GM23248 (cell line): ENCODE results near the gene NTHL1. TPM values are rescaled to one million over a fixed set of nuclear protein-coding genes. Genes with fewer than 3 reads are reported as not detected.
A peak's percentile ranks its signal among the peaks of the same experiment; 100 is the strongest.

Source experiments
- DNase-seq: peaks from one replicate; pipeline ENCODE4 v3.0.0-alpha.2; 2015
- H2AFZ ChIP-seq: fragments of 200-600 bp; sonication (generic); 2 replicates; pipeline ENCODE4 v1.6.1; 2016; ENCODE audit warnings: antibody characterized with exemption
- H3F3A ChIP-seq: fragments of 200-600 bp; sonication (generic); 2 replicates; pipeline ENCODE4 v1.6.1; 2016; ENCODE audit warnings: mild to moderate bottlenecking, antibody characterized with exemption, mixed run types; ENCODE audit not compliant: insufficient read depth
- H3K27ac ChIP-seq: fragments of 200-600 bp; sonication (generic); 2 replicates; pipeline ENCODE4 v1.5.1; 2016; ENCODE audit warnings: mild to moderate bottlenecking
- H3K27me3 ChIP-seq: fragments of 200-600 bp; sonication (generic); replicated peaks from 2 replicates; pipeline ENCODE4 v1.6.1; 2016; ENCODE audit warnings: mild to moderate bottlenecking; ENCODE audit not compliant: insufficient read depth
- H3K36me3 ChIP-seq: fragments of 200-600 bp; sonication (generic); 2 replicates; pipeline ENCODE4 v1.6.1; 2016; ENCODE audit warnings: low read depth, mild to moderate bottlenecking
- H3K4me1 ChIP-seq: fragments of 200-600 bp; sonication (generic); 2 replicates; pipeline ENCODE4 v1.6.1; 2016; ENCODE audit warnings: mild to moderate bottlenecking; ENCODE audit not compliant: insufficient read depth
- H3K4me2 ChIP-seq: fragments of 200-600 bp; sonication (generic); one replicate; pipeline ENCODE4 v1.6.1; 2016; ENCODE audit warnings: mild to moderate bottlenecking; ENCODE audit not compliant: unreplicated experiment
- H3K4me3 ChIP-seq: fragments of 200-600 bp; sonication (generic); 2 replicates; pipeline ENCODE4 v1.5.1; 2016; ENCODE audit warnings: mild to moderate bottlenecking
- H3K79me2 ChIP-seq: fragments of 200-600 bp; sonication (generic); 2 replicates; pipeline ENCODE4 v1.6.1; 2016; ENCODE audit warnings: mild to moderate bottlenecking; ENCODE audit not compliant: insufficient read depth
- H3K9ac ChIP-seq: fragments of 200-600 bp; sonication (generic); 2 replicates; pipeline ENCODE4 v1.6.1; 2016; ENCODE audit warnings: mild to moderate bottlenecking
- H3K9me2 ChIP-seq: fragments of 200-600 bp; sonication (generic); 2 replicates; pipeline ENCODE4 v1.6.1; 2016; ENCODE audit warnings: mixed run types, mild to moderate bottlenecking, moderate library complexity; ENCODE audit not compliant: insufficient read depth
- H3K9me3 ChIP-seq: fragments of 200-600 bp; sonication (generic); one replicate; pipeline ENCODE4 v1.6.1; 2017; ENCODE audit warnings: low read depth
- H4K20me1 ChIP-seq: fragments of 200-600 bp; sonication (generic); 2 replicates; pipeline ENCODE4 v1.6.0; 2016; ENCODE audit not compliant: insufficient read depth
- EZH2 ChIP-seq: fragments of 200-600 bp; sonication (generic); IDR thresholded peaks from 2 replicates; pipeline ENCODE4 v1.6.1; 2018; ENCODE audit warnings: antibody characterized with exemption, mild to moderate bottlenecking; ENCODE audit not compliant: insufficient read depth, poor library complexity, severe bottlenecking
- EZH2phosphoT487 ChIP-seq: fragments of 200-600 bp; sonication (generic); IDR thresholded peaks from 2 replicates; pipeline ENCODE4 v1.6.1; 2018; ENCODE audit warnings: antibody characterized with exemption, moderate library complexity, mild to moderate bottlenecking, low read depth; ENCODE audit not compliant: insufficient read depth
- WGBS, 2 experiments: methylation state at CpG; one replicate each; pipeline ENCODE4 v1.1.6; 2015 to 2017; ENCODE audit warnings: low lambda C conversion rate in 2 of 2, low coverage in 1 of 2; ENCODE audit errors: missing lambda C conversion rate in 2 of 2; 5-methylcytosine and 5-hydroxymethylcytosine counted together
- in situ Hi-C: fragments of 300-500 bp; cut with MboI; formaldehyde crosslinking; loops from 2 replicates; pipeline ENCODE4 v1.15.0; 2020
- polyA plus RNA-seq: library from polyadenylated mRNA; unstranded; fragments of >200 nt; fragmentation: Nextera tagmentation; extraction: Ambion mirVana; gene quantifications from 2 replicates; pipeline ENCODE4 v1.2.1, GENCODE V29; 2016
- total RNA-seq: library from RNA; depleted of rRNA; stranded (reverse); fragments of >200 nt; shearing (Covaris generic); gene quantifications from 2 replicates; pipeline ENCODE4 v1.2.3, GENCODE V29; 2014

The NTHL1 gene
- total and polyA plus RNA-seq, 2 experiments from 2014 or later, result 20.3 to 22.8 TPM

DNA sequence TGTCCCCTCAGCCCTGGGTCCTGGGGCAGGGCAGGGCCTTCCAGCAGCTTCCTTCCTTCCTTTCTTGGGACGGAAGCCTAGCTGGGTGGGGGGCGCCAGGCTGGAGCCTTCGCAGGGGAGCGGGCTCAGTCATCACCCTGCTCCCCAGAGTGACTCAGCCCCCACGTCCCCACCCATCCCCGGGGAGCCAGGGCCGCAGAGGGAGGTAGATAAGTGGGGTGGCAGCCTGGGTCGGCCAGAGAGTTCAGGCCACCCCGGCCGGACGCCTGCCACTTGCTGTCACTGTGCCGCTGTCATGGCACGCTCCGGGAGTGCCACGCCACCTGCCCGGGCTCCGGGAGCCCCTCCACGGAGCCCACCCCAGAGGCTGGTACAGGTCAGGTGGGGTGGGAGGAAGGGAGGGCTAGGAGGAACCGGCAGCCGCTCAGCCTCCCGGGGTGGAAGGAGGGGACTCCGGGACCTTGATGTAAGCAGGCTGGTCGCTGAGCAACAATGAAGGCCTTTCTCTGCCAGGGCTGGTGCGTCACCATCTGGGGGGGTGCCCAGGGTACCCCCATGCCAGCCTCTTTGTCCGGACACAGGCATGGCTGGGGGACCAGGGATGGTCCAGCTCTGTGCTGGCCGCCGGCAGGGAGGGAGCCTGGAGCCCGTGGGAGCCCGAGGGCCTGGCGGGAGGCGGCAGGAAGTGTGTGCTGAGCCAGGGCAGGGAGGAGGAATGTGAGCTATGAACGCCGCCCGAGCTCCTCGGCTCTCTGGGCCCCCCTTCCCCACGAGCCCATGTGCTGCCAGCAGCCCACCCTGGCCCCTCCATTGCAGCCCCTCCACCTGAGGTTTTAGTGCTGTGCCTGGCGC is 14.4 kb downstream of the NTHL1 start:
- Histone ChIP-seq H3K4me1 (peaks cover 26% of the 10 kb centered on the region), H2AFZ (peak overlapping the region; percentile 73), H3K9me3 (no peaks in the 10 kb centered on the region), H3K79me2 (peaks cover 12% of the 10 kb centered on the region; the same call in 1 of the 2 replicates), H3K4me3 (peak overlapping the region; percentile 42), H3K9me2 (no peaks in the 10 kb centered on the region), H3K9ac (peak overlapping the region; percentile 76), H4K20me1 (no peaks in the 10 kb centered on the region), H3K4me2 (peak overlapping the region; percentile 55), H3K27me3 (no peaks in the 10 kb centered on the region), H3F3A (no peaks in the 10 kb centered on the region), H3K36me3 (no peaks in the 10 kb centered on the region), H3K27ac (peak overlapping the region; percentile 81)
- TF ChIP-seq EZH2phosphoT487 (no peak), EZH2 (no peak)
- WGBS, 2 experiments, result 20 to 22% methylated on average over 23 to 32 of the region's 37 CpGs
- in situ Hi-C loops, result no loop called here
- DNase-seq, result peak; percentile 83

DNA sequence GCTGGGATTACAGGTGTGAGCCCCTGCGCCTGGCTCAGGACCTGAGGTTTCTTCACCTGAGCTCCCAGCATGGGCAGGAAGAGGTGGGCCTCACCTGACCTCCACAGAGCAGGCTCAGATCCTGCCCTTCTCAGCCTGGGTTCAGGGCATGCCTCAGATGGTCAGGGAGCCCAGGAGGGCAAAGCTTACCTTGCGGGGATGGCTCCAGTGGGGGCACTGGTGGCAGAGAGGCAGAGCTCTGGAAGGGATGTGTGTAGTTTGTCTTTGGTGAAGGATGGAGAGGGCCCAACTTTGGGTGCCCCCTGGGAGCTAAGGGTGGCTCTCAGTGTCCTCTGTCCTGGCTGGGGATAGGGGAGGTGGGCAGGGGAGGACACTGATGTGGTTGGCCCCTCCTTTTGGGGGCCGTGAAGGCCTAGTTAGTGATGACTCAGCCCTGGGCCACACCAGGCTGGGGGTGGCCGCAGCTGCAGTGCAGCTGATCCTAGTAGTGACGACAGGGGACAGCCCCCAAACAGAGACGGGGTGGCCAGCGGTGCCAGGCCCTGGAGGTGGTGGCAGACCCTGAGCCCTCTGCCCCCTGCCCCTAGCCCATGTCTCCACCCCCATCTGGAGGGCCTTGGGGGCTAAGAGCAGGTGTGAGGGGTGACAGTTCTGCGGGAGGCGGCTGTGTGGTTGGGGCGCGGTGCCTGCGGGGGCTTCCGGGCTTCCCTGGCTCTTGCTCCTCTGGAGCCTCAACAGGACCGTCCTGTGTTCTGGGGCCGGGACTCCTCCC is 15.2 kb downstream of the NTHL1 start:
- H3K4me2 ChIP-seq, result peak overlapping the region; percentile 55
- no peaks in the 10 kb centered on the region for H3K36me3 ChIP-seq
- peaks cover 12% of the 10 kb centered on the region; the same call in 1 of the 2 replicates for H3K79me2 ChIP-seq
- no peak overlapping the region for H3K4me3 ChIP-seq
- no peaks in the 10 kb centered on the region for H3K9me2 ChIP-seq
- WGBS, 2 experiments, result 47 to 70% methylated on average over 9 to 10 of the region's 15 CpGs
- peaks cover 26% of the 10 kb centered on the region for H3K4me1 ChIP-seq
- H4K20me1 ChIP-seq, result no peaks in the 10 kb centered on the region
- in situ Hi-C loops, result no loop called here
- no peaks in the 10 kb centered on the region for H3K9me3 ChIP-seq
- peak; percentile 44 for DNase-seq
- peak overlapping the region; percentile 81 for H3K27ac ChIP-seq
- no peaks in the 10 kb centered on the region for H3F3A ChIP-seq
- no peaks in the 10 kb centered on the region for H3K27me3 ChIP-seq
- TF ChIP-seq EZH2phosphoT487 (no peak), EZH2 (no peak)
- peak overlapping the region; percentile 73; the same call in 1 of the 2 replicates for H2AFZ ChIP-seq
- H3K9ac ChIP-seq, result peak overlapping the region; percentile 76

DNA sequence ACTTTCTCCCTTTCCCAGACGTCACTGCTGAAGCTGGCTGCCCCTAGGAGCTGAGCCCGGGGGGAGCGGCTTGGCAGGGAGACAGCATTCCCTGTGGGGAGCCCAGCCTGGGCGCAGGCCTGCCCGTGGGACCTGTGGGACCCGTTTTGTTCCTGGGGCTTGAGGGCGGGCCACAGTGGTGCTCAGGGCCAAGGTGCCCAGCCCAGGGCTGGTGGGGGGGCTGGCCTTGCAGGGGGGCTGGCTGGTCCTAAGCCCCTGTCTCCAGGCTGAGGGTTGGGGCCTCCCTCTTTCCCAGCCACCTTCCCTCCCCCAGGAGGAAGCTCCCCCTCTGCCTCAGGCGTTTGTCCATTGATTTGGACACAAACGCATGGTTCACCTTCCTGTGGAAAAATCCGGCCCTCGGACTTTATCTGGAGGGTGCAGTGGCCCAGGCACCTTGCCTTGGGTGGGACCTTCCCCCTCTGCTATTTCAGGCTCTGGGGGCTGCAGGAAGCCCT is 16.5 kb downstream of the NTHL1 start:
- in situ Hi-C loops, result no loop called here
- 69 to 76% methylated on average over 10 of the region's 11 CpGs for WGBS, 2 experiments

DNA sequence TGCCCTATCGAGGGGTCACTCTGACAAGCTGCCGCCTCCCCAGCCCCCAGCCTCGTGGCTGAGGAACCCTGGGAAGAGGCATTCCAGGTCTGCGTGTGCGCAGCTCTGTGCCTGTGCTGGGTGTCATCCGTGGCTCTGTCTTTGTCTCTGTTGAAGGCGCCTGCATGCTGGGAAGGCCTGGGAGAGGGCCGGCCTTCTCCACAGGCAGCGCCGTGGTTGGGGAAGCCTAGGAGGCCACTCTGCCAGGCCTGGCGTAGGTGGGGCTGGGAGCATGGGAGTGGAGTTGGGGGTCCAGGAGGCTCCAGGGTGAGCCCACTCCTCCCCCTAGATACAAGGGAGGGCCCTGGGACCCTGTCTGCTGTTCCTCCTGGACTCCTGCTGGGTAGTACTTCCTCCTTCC is 17.6 kb downstream of the NTHL1 start:
- Histone ChIP-seq H3K79me2 (peaks cover 5% of the 10 kb centered on the region; the same call in 1 of the 2 replicates), H4K20me1 (no peaks in the 10 kb centered on the region), H3K4me1 (peaks cover 14% of the 10 kb centered on the region), H3K9ac (no peak overlapping the region), H3K4me2 (no peak overlapping the region), H3K9me3 (no peaks in the 10 kb centered on the region), H3K27me3 (no peaks in the 10 kb centered on the region), H3K36me3 (no peaks in the 10 kb centered on the region), H3K9me2 (no peaks in the 10 kb centered on the region), H3K27ac (no peak overlapping the region), H3K4me3 (no peak overlapping the region), H2AFZ (no peak overlapping the region), H3F3A (no peaks in the 10 kb centered on the region)
- in situ Hi-C loops, result no loop called here
- no peak for DNase-seq
- 94% methylated on average over 11 of the region's 11 CpGs for WGBS, 2 experiments
- no peak for TF ChIP-seq EZH2
- TF ChIP-seq EZH2phosphoT487, result no peak

More for the DNA sequence above, 16.5 kb downstream of the NTHL1 start:
- H3K9ac ChIP-seq, result no peak overlapping the region
- no peaks in the 10 kb centered on the region for H3K27me3 ChIP-seq
- H3F3A ChIP-seq, result no peaks in the 10 kb centered on the region
- H3K27ac ChIP-seq, result no peak overlapping the region
- no peaks in the 10 kb centered on the region for H3K36me3 ChIP-seq
- H3K4me3 ChIP-seq, result no peak overlapping the region
- peaks cover 7% of the 10 kb centered on the region; the same call in 1 of the 2 replicates for H3K79me2 ChIP-seq
- no peak overlapping the region for H2AFZ ChIP-seq
- no peak for TF ChIP-seq EZH2
- TF ChIP-seq EZH2phosphoT487, result no peak
- DNase-seq, result no peak
- H3K9me3 ChIP-seq, result no peaks in the 10 kb centered on the region
- H3K4me1 ChIP-seq, result peaks cover 24% of the 10 kb centered on the region
- H3K9me2 ChIP-seq, result no peaks in the 10 kb centered on the region
- H4K20me1 ChIP-seq, result no peaks in the 10 kb centered on the region
- no peak overlapping the region for H3K4me2 ChIP-seq
